Natural killer cell (primary cell): ENCODE results near the gene MEGF6. TPM values are rescaled to one million over a fixed set of nuclear protein-coding genes. Genes with fewer than 3 reads are reported as not detected.

Source experiments
- ATAC-seq, 3 donors: fragments of 150-1000 bp in 2 of 3; fragments of 200-7000 bp in 1 of 3; cut with Tn5 transposase; 1 replicate in 1 of 3; 2 replicates in 2 of 3; pipeline ENCODE4 v1.10.0; 2021; ENCODE audit warnings: mild to moderate bottlenecking in 2 of 3, moderate library complexity in 2 of 3
- DNase-seq, 2 donors: peaks; one replicate each; pipeline versions ENCODE4 v3.0.0 to v3.0.0-alpha.2; 2013 to 2021; ENCODE audit warnings: mixed read lengths in 1 of 2
- H3K27ac ChIP-seq: one replicate; pipeline ENCODE4 v1.5.1; 2013; ENCODE audit warnings: mild to moderate bottlenecking, low read length
- H3K27me3 ChIP-seq: one replicate; pipeline ENCODE4 v1.6.1; 2013; ENCODE audit warnings: low read length; ENCODE audit not compliant: control insufficient read depth, insufficient read depth
- H3K36me3 ChIP-seq: one replicate; pipeline ENCODE4 v1.6.1; 2013; ENCODE audit warnings: low read length; ENCODE audit not compliant: control insufficient read depth, insufficient read depth
- H3K4me1 ChIP-seq: one replicate; pipeline ENCODE4 v1.6.1; 2013; ENCODE audit warnings: low read length; ENCODE audit not compliant: control insufficient read depth, insufficient read depth
- H3K4me3 ChIP-seq: one replicate; pipeline ENCODE4 v1.5.1; 2013; ENCODE audit warnings: low read length
- H3K9me3 ChIP-seq: one replicate; pipeline ENCODE4 v1.6.1; 2013; ENCODE audit warnings: low read length; ENCODE audit not compliant: control insufficient read depth, insufficient read depth
- H3K27ac Mint-ChIP-seq, 2 donors: one replicate each; pipeline ENCODE4 v1.8.0; 2022; ENCODE audit warnings: mild to moderate bottlenecking in 2 of 2, mixed read lengths in 2 of 2, moderate library complexity in 1 of 2
- H3K27me3 Mint-ChIP-seq, 2 donors: one replicate each; pipeline ENCODE4 v1.8.0; 2022; ENCODE audit warnings: low read depth in 2 of 2, mixed read lengths in 2 of 2
- H3K36me3 Mint-ChIP-seq: one replicate; pipeline ENCODE4 v1.8.0; 2022; ENCODE audit warnings: mixed read lengths
- H3K4me1 Mint-ChIP-seq, 2 donors: one replicate each; pipeline ENCODE4 v1.8.0; 2022; ENCODE audit warnings: mixed read lengths in 2 of 2
- H3K4me3 Mint-ChIP-seq: one replicate; pipeline ENCODE4 v1.8.0; 2022; ENCODE audit warnings: mild to moderate bottlenecking, moderate library complexity, mixed read lengths
- H3K9me3 Mint-ChIP-seq, 2 donors: one replicate each; pipeline ENCODE4 v1.8.0; 2022; ENCODE audit warnings: mixed read lengths in 2 of 2
- CTCF ChIP-seq: fragments of 200-600 bp; IDR thresholded peaks from one replicate; pipeline ENCODE4 v1.8.0; 2022; ENCODE audit warnings: antibody characterized with exemption
- WGBS: methylation state at CpG from one replicate; pipeline ENCODE4 v1.1.7; 2013; ENCODE audit warnings: missing lambda C conversion rate; ENCODE audit not compliant: insufficient coverage; 5-methylcytosine and 5-hydroxymethylcytosine counted together
- intact Hi-C: fragments of 100-400 bp; cut with micrococcal nuclease; formaldehyde crosslinking; loops from one replicate; pipeline ENCODE4 v1.14.2; 2022
- total RNA-seq, 4 donors: library from RNA; stranded (reverse); fragments of 120-200 nt in 1 of 4; gene quantifications; one replicate each; pipeline versions ENCODE4 v1.2.3 to v1.2.4, GENCODE V29; 2013 to 2022

Gene MEGF6
- total RNA-seq, 3 donors from 2014 or later (not counting 1 experiment from before 2014, with no cell fraction given), result 3.1 to 15.6 (median 5.1) TPM

GRCh38 chr1:3563125-3563524 is 48.2 kb downstream of the MEGF6 start:
- H3K27ac ChIP-seq, result no peak overlapping the region
- no peaks in the 10 kb centered on the region for H3K36me3 Mint-ChIP-seq
- DNase-seq, result no peak
- no peaks in the 10 kb centered on the region for H3K9me3 Mint-ChIP-seq
- H3K4me3 Mint-ChIP-seq, result no peak overlapping the region
- TF ChIP-seq CTCF, result no peak
- H3K9me3 ChIP-seq, result no peaks in the 10 kb centered on the region
- WGBS, result 89% methylated on average over 12 of the region's 12 CpGs
- no peaks in the 10 kb centered on the region for H3K4me1 Mint-ChIP-seq
- H3K27ac Mint-ChIP-seq, result no peak overlapping the region
- no peaks in the 10 kb centered on the region for H3K27me3 Mint-ChIP-seq
- intact Hi-C loops, result no loop called here
- H3K4me3 ChIP-seq, result no peak overlapping the region
- no peaks in the 10 kb centered on the region for H3K27me3 ChIP-seq
- no peak for ATAC-seq
- H3K36me3 ChIP-seq, result no peaks in the 10 kb centered on the region
- H3K4me1 ChIP-seq, result no peaks in the 10 kb centered on the region

GRCh38 chr1:3562712-3563111 is 48.6 kb downstream of the MEGF6 start:
- 91% methylated on average over 8 of the region's 8 CpGs for whole genome bisulfite sequencing
- Mint-ChIP-seq H3K27ac (no peak overlapping the region), H3K36me3 (no peaks in the 10 kb centered on the region), H3K4me3 (no peak overlapping the region), H3K9me3 (no peaks in the 10 kb centered on the region), H3K27me3 (no peaks in the 10 kb centered on the region), H3K4me1 (no peaks in the 10 kb centered on the region)
- H3K27ac ChIP-seq, result no peak overlapping the region
- no peak for ATAC-seq
- H3K36me3 ChIP-seq, result no peaks in the 10 kb centered on the region
- no peaks in the 10 kb centered on the region for H3K27me3 ChIP-seq
- no peaks in the 10 kb centered on the region for H3K4me1 ChIP-seq
- TF ChIP-seq CTCF, result no peak
- no peaks in the 10 kb centered on the region for H3K9me3 ChIP-seq
- intact Hi-C loops, result no loop called here
- DNase-seq, result no peak
- H3K4me3 ChIP-seq, result no peak overlapping the region

GRCh38 chr1:3561702-3562101 is 49.6 kb downstream of the MEGF6 start:
- no peaks in the 10 kb centered on the region for H3K36me3 Mint-ChIP-seq
- no peak for ATAC-seq
- 87% methylated on average over 13 of the region's 13 CpGs for WGBS

More at GRCh38 chr1:3561702-3562101, 49.6 kb downstream of the MEGF6 start:
- no peak overlapping the region for H3K27ac Mint-ChIP-seq
- H3K4me1 Mint-ChIP-seq, result no peaks in the 10 kb centered on the region
- TF ChIP-seq CTCF, result no peak
- no peaks in the 10 kb centered on the region for H3K9me3 ChIP-seq
- H3K36me3 ChIP-seq, result no peaks in the 10 kb centered on the region
- no peaks in the 10 kb centered on the region for H3K27me3 ChIP-seq
- H3K4me3 ChIP-seq, result no peak overlapping the region
- no peak for DNase-seq
- H3K4me1 ChIP-seq, result no peaks in the 10 kb centered on the region
- H3K27me3 Mint-ChIP-seq, result no peaks in the 10 kb centered on the region
- H3K9me3 Mint-ChIP-seq, result no peaks in the 10 kb centered on the region
- intact Hi-C loops, result no loop called here
- no peak overlapping the region for H3K27ac ChIP-seq
- no peak overlapping the region for H3K4me3 Mint-ChIP-seq
